DND-41 (cell line): ENCODE results near the gene GNG13.

Experiments
- EZH2 ChIP-seq: IDR thresholded peaks from 3 replicates; pipeline ENCODE4 v1.6.1; 2012; ENCODE audit warnings: borderline replicate concordance, low read depth, mild to moderate bottlenecking, moderate library complexity, low read length, inconsistent platforms; ENCODE audit not compliant: severe bottlenecking
- TF ChIP-seq, protein P1 (sequence below): IDR thresholded peaks from 2 replicates; pipeline ENCODE4 v1.5.1; 2012; ENCODE audit warnings: borderline replicate concordance, low read length, moderate library complexity, mild to moderate bottlenecking; ENCODE audit not compliant: poor library complexity, severe bottlenecking; ENCODE audit errors: extremely low read depth

GRCh38 chr16:814974-815373 is 14.4 kb upstream of the GNG13 start:
- TF ChIP-seq, protein P1, sequence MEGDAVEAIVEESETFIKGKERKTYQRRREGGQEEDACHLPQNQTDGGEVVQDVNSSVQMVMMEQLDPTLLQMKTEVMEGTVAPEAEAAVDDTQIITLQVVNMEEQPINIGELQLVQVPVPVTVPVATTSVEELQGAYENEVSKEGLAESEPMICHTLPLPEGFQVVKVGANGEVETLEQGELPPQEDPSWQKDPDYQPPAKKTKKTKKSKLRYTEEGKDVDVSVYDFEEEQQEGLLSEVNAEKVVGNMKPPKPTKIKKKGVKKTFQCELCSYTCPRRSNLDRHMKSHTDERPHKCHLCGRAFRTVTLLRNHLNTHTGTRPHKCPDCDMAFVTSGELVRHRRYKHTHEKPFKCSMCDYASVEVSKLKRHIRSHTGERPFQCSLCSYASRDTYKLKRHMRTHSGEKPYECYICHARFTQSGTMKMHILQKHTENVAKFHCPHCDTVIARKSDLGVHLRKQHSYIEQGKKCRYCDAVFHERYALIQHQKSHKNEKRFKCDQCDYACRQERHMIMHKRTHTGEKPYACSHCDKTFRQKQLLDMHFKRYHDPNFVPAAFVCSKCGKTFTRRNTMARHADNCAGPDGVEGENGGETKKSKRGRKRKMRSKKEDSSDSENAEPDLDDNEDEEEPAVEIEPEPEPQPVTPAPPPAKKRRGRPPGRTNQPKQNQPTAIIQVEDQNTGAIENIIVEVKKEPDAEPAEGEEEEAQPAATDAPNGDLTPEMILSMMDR: no peak
- TF ChIP-seq EZH2: no peak
